HepG2 (cell line): ENCODE data around the gene ARFGAP3. TPM values are rescaled to one million over a fixed set of nuclear protein-coding genes. Genes with fewer than 3 reads are reported as not detected.

Experiments used
- ATAC-seq: fragments of 200-7000 bp; cut with Tn5 transposase; 3 replicates; pipeline ENCODE4 v1.9.1; 2020; ENCODE audit warnings: mild to moderate bottlenecking, moderate library complexity
- Bru-seq: library from RNA; stranded (reverse); fragments of 400-500 nt; gene quantifications from one replicate; lab custom pipeline; 2021; lab: Mats Ljungman, UMichigan
- BruChase-seq, 2 experiments: library from RNA; stranded (reverse); fragments of 400-500 nt; gene quantifications; one replicate each; lab custom pipeline; 2021; lab: Mats Ljungman, UMichigan
- BruUV-seq: library from RNA; stranded (reverse); fragments of 400-500 nt; replicated peaks from 2 replicates; lab custom pipeline; 2021; lab: Mats Ljungman, UMichigan
- CTCF ChIA-PET: fragments of 300-600 bp; formaldehyde crosslinking; extraction: SDS; loops from one replicate; lab custom pipeline; 2021; ENCODE audit warnings: low total read pairs, inconsistent platforms, low intra/inter-chr PET ratio; lab: Yijun Ruan, JAX
- POLR2A ChIA-PET: fragments of 350-600 bp; sonication (Branson Sonifier 250); formaldehyde crosslinking; loops from one replicate; lab custom pipeline; 2020; ENCODE audit warnings: antibody characterized with exemption, inconsistent platforms; lab: Yijun Ruan, JAX
- DNase-seq: peaks from one replicate; pipeline ENCODE4 v3.0.0-alpha.2; 2015; ENCODE audit warnings: low spot score
- FAIRE-seq: peaks from 3 replicates; lab custom pipeline; 2011; peaks lifted over from hg19 to GRCh38; lab: Jason Lieb, UNC
- H2AFZ ChIP-seq: one replicate; pipeline ENCODE4 v1.6.1; 2011; ENCODE audit warnings: low read length, inconsistent platforms
- H3K27ac ChIP-seq: fragments of 300-600 bp; 3 replicates; pipeline ENCODE4 v1.8.0; 2011; ENCODE audit warnings: mixed run types, mild to moderate bottlenecking, mixed read lengths, low read length, inconsistent platforms; ENCODE audit not compliant: insufficient read depth; ENCODE audit errors: extremely low read length
- H3K27me3 ChIP-seq, 2 experiments: fragments of 200-600 bp in 1 of 2; 2 replicates in 1 of 2; 3 replicates in 1 of 2; pipeline versions ENCODE4 v1.6.0 to v1.8.0; 2011; ENCODE audit warnings: low read length in 2 of 2, mild to moderate bottlenecking in 2 of 2, moderate library complexity in 2 of 2, inconsistent platforms in 1 of 2; ENCODE audit not compliant: insufficient read depth in 2 of 2, control insufficient read depth in 1 of 2
- H3K36me3 ChIP-seq, 2 experiments: fragments of 200-600 bp in 1 of 2; replicated peaks in 1 of 2; 2 replicates in 1 of 2; 3 replicates in 1 of 2; pipeline versions ENCODE4 v1.5.1 to v1.8.0; 2011; ENCODE audit warnings: low read length in 2 of 2, inconsistent platforms in 1 of 2; ENCODE audit not compliant: insufficient read depth in 2 of 2, control insufficient read depth in 1 of 2
- H3K4me1 ChIP-seq: 2 replicates; pipeline ENCODE4 v1.5.1; 2012; ENCODE audit warnings: low read length, inconsistent platforms; ENCODE audit not compliant: insufficient read depth
- H3K4me2 ChIP-seq: 2 replicates; pipeline ENCODE4 v1.6.0; 2011; ENCODE audit warnings: low read depth, low read length, inconsistent platforms
- H3K4me3 ChIP-seq, 3 experiments: fragments of 200-600 bp in 1 of 3; sonication (generic), shearing (Covaris generic) in 1 of 3; replicated peaks in 1 of 3; 2 replicates each; pipeline ENCODE4 v1.5.1; 2011 to 2016; ENCODE audit warnings: low read length in 3 of 3, inconsistent platforms in 2 of 3, low read depth in 2 of 3, mild to moderate bottlenecking in 2 of 3, control low read depth in 1 of 3, mixed read lengths in 1 of 3; ENCODE audit not compliant: insufficient read depth in 1 of 3
- H3K79me2 ChIP-seq: one replicate; pipeline ENCODE4 v1.6.1; 2011; ENCODE audit warnings: low read length, inconsistent platforms; ENCODE audit not compliant: insufficient read depth
- H3K9ac ChIP-seq: 2 replicates; pipeline ENCODE4 v1.6.0; 2011; ENCODE audit warnings: mild to moderate bottlenecking, low read depth, low read length, inconsistent platforms; ENCODE audit not compliant: insufficient read depth
- H3K9me3 ChIP-seq: 2 replicates; pipeline ENCODE4 v1.5.1; 2012; ENCODE audit warnings: mild to moderate bottlenecking, low read length
- H4K20me1 ChIP-seq: 2 replicates; pipeline ENCODE4 v1.6.0; 2011; ENCODE audit warnings: inconsistent platforms, mild to moderate bottlenecking, low read length, moderate library complexity; ENCODE audit not compliant: insufficient read depth
- MAZ ChIP-seq, 2 experiments: sonication (generic) in 1 of 2; formaldehyde crosslinking in 1 of 2; IDR thresholded peaks; 2 replicates each; pipeline versions ENCODE4 v1.5.0 to v1.6.1; 2012 to 2020; ENCODE audit warnings: low read depth in 2 of 2, mild to moderate bottlenecking in 2 of 2, borderline replicate concordance in 1 of 2, improper control_type of control experiment in 1 of 2, low read length in 1 of 2, missing genetic modification reagents in 1 of 2, moderate library complexity in 1 of 2
- RORA ChIP-seq: sonication (generic); formaldehyde crosslinking; IDR thresholded peaks from 2 replicates; pipeline ENCODE4 v1.5.0; 2020; ENCODE audit warnings: mild to moderate bottlenecking, missing genetic modification reagents, moderate library complexity
- ZNF772 ChIP-seq: sonication (generic); formaldehyde crosslinking; IDR thresholded peaks from 2 replicates; pipeline ENCODE4 v1.5.0; 2020; ENCODE audit warnings: mild to moderate bottlenecking, missing genetic modification reagents
- ZNF781 ChIP-seq: sonication (generic); formaldehyde crosslinking; IDR thresholded peaks from 2 replicates; pipeline ENCODE4 v1.5.1; 2020; ENCODE audit warnings: borderline replicate concordance, mild to moderate bottlenecking, missing genetic modification reagents; ENCODE audit errors: not compliant biosample characterization
- ZNF841 ChIP-seq: sonication (generic); formaldehyde crosslinking; IDR thresholded peaks from 2 replicates; pipeline ENCODE4 v1.8.1; 2023; ENCODE audit warnings: missing genetic modification reagents, borderline replicate concordance
- WGBS: methylation state at CpG from one replicate; pipeline ENCODE4 v1.1.6; 2017; ENCODE audit warnings: low lambda C conversion rate; 5-methylcytosine and 5-hydroxymethylcytosine counted together
- in situ Hi-C: cut with HindIII; loops from 2 replicates; pipeline ENCODE4 v1.10.0; 2017; ENCODE audit warnings: low pct_unique_long_range_greater_than_20kb; ENCODE audit not compliant: extremely low pct_ligation_motif_present
- intact Hi-C: fragments of 100-400 bp; cut with micrococcal nuclease; formaldehyde crosslinking; loops from one replicate; pipeline ENCODE4 v1.10.0; 2022; ENCODE audit not compliant: unreplicated experiment
- long read RNA-seq, 2 experiments: library from RNA in 1 of 2; library from polyadenylated mRNA in 1 of 2; stranded (forward) in 1 of 2; unstranded in 1 of 2; transcript quantifications; one replicate each; pipeline ENCODE4 v2.0.0, GENCODE V29; 2019 to 2022
- polyA minus RNA-seq, 3 experiments: library from RNA; depleted of rRNA, polyadenylated mRNA; stranded (reverse); fragments of >200 nt; gene quantifications; 2 replicates each; pipeline ENCODE4 v1.2.3, GENCODE V29; 2011; ENCODE audit warnings: low replicate concordance in 1 of 3
- polyA plus RNA-seq, 8 experiments: library from polyadenylated mRNA; depleted of rRNA in 3 of 8; stranded (reverse) in 7 of 8; unstranded in 1 of 8; fragments of >200 nt; fragmentation: Illumina TruSeq in 4 of 8; extraction: Trizol in 4 of 8; gene quantifications; 2 replicates each; pipeline versions ENCODE4 v1.2.1 to v1.2.3, GENCODE V29; 2011 to 2016; ENCODE audit warnings: low read depth in 4 of 8, missing spikeins in 1 of 8, mixed read lengths in 1 of 8; ENCODE audit not compliant: insufficient read depth in 1 of 8
- total RNA-seq, 5 experiments: library from RNA; depleted of rRNA; stranded (reverse); fragments of >200 nt; fragmentation: Illumina TruSeq; extraction: Trizol; gene quantifications; 2 replicates each; pipeline ENCODE4 v1.2.3, GENCODE V29; 2016; ENCODE audit warnings: low read depth in 1 of 5
- TF ChIP-seq, protein P1 (sequence below): IDR thresholded peaks from 2 replicates; pipeline ENCODE4 v1.6.1; 2016; ENCODE audit warnings: low read depth
- TF ChIP-seq, protein P2 (sequence below): sonication (generic); formaldehyde crosslinking; IDR thresholded peaks from 2 replicates; pipeline ENCODE4 v1.8.1; 2023; ENCODE audit warnings: mild to moderate bottlenecking, moderate library complexity, missing genetic modification reagents
- TF ChIP-seq, protein P3 (sequence below): sonication (generic); formaldehyde crosslinking; IDR thresholded peaks from 2 replicates; pipeline ENCODE4 v1.4.0; 2020; ENCODE audit warnings: missing genetic modification reagents

The ARFGAP3 gene, protein sequence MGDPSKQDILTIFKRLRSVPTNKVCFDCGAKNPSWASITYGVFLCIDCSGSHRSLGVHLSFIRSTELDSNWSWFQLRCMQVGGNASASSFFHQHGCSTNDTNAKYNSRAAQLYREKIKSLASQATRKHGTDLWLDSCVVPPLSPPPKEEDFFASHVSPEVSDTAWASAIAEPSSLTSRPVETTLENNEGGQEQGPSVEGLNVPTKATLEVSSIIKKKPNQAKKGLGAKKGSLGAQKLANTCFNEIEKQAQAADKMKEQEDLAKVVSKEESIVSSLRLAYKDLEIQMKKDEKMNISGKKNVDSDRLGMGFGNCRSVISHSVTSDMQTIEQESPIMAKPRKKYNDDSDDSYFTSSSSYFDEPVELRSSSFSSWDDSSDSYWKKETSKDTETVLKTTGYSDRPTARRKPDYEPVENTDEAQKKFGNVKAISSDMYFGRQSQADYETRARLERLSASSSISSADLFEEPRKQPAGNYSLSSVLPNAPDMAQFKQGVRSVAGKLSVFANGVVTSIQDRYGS
- total RNA-seq (2016; rRNA removed; fragmentation: Illumina TruSeq; extraction: Trizol) (41.7 and 66.7 TPM in 2 replicates), polyA plus RNA-seq (2011; rRNA removed) (51.0 and 61.6 TPM in 2 replicates), polyA minus RNA-seq (2011; rRNA and poly(A)+ RNA removed; ENCODE audit: low replicate concordance) (16.2 and 65.9 TPM in 2 replicates), Bru-seq, nascent RNA (percentile 78 among the genes with signal in this experiment), BruChase-seq, experiment 1, labeled RNA remaining after a 6-hour chase (percentile 83 among the genes with signal in this experiment), BruChase-seq, experiment 2, labeled RNA remaining after a 2-hour chase (percentile 79 among the genes with signal in this experiment)
- 9.5 and 13.8 TPM in 2 replicates for total RNA-seq (2016; cell fraction: cytosol; rRNA removed; fragmentation: Illumina TruSeq; extraction: Trizol; ENCODE audit: low read depth)
- total RNA-seq (2016; cell fraction: insoluble cytoplasmic fraction; rRNA removed; fragmentation: Illumina TruSeq; extraction: Trizol), result 41.6 and 68.2 TPM in 2 replicates
- total RNA-seq (2016; cell fraction: membrane; rRNA removed; fragmentation: Illumina TruSeq; extraction: Trizol), result 19.0 and 21.9 TPM in 2 replicates
- total RNA-seq (2016; cell fraction: nucleus; rRNA removed; fragmentation: Illumina TruSeq; extraction: Trizol), result 26.8 and 27.4 TPM in 2 replicates
- polyA plus RNA-seq (2011; cell fraction: cytosol; rRNA removed), result 42.3 and 50.3 TPM in 2 replicates
- 41.8 and 43.9 TPM in 2 replicates for polyA plus RNA-seq (2011; cell fraction: nucleus; rRNA removed)
- 40.6 and 42.9 TPM in 2 replicates for polyA plus RNA-seq (2012)
- polyA plus RNA-seq (2016; cell fraction: cytosol; fragmentation: Illumina TruSeq; extraction: Trizol; ENCODE audit: low read depth), result 3.0 and 3.1 TPM in 2 replicates
- 50.7 and 53.6 TPM in 2 replicates for polyA plus RNA-seq (2016; cell fraction: insoluble cytoplasmic fraction; fragmentation: Illumina TruSeq; extraction: Trizol; ENCODE audit: low read depth)
- 7.0 and 7.1 TPM in 2 replicates for polyA plus RNA-seq (2016; cell fraction: membrane; fragmentation: Illumina TruSeq; extraction: Trizol; ENCODE audit: low read depth)
- polyA plus RNA-seq (2016; cell fraction: nucleus; fragmentation: Illumina TruSeq; extraction: Trizol; ENCODE audit: insufficient read depth, low read depth), result 40.6 and 48.9 TPM in 2 replicates
- polyA minus RNA-seq (2011; cell fraction: cytosol; rRNA and poly(A)+ RNA removed), result 38.9 and 45.0 TPM in 2 replicates
- 43.4 and 53.0 TPM in 2 replicates for polyA minus RNA-seq (2011; cell fraction: nucleus; rRNA and poly(A)+ RNA removed)
- long read RNA-seq, experiment 1, transcript ARFGAP3-201 (16 exons, 2,857 nt), result major isoform, 44 of 63 reads
- long read RNA-seq, experiment 1, partial matches to known transcripts, result 15 of 63 reads
- long read RNA-seq, experiment 1, other reads (novel, unspliced or antisense), result 4 of 63 reads
- long read RNA-seq, experiment 2, transcript ARFGAP3-201 (16 exons, 2,857 nt), result major isoform, 9 of 59 reads
- long read RNA-seq, experiment 2, partial matches to known transcripts, result 8 of 59 reads
- long read RNA-seq, experiment 2, other reads (novel, unspliced or antisense), result 41 of 59 reads

DNA sequence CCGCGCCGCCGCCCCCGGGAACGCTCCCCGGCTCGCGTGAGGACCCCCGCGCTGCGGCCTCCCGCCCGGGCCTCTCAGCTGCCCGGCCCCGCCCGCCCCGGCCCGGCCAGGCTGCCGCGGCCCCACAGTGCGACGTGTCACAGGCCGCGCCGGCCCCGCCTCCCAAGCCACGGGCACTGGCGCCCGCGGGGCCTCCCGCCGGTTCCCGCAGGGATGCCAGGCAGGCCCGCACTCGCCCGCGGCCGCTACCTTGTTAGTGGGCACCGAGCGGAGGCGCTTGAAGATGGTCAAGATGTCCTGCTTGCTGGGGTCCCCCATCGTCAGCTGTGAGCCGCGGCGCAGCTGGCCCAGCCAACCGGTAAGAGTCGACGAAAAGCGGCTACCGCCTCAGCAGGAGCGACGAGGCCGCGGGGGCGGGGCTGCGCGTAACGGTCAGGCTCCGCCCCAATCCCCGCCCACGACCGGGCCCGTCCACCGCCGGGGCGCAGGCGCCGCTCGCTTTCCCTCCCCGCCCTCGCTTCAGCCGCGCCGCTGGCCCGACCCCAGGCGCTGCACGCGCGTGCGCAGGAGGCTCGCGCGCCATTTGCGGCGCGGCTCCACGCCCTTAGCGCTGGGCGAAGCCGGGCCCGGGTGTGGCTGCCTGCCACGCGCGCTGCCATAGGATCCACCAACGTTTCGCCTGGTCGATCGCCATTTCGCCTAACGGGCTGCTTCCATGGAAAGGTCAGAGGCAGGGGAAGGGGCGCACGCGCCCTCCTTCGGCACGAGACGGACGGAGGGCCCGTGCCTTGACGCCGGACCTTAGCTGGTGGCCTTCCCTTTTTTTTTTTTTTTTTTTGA, at the start of gene ARFGAP3:
ARFGAP3 (minus strand) TSS at position 409 of the 840 bp plus-strand sequence; CDS start at position 318, 91 bp downstream.
- CTCF ChIA-PET, result interaction anchor here (0.8 kb wide), 1 partner anchor 10 kb away, joined by 3 read pairs; no protein-coding TSS in a partner anchor
- POLR2A ChIA-PET, result interaction anchor here (0.6 to 3.7 kb wide), 9 partner anchors 10 to 242 kb away, joined by 3 to 11 read pairs (median 4); partner anchors contain the start of gene POLDIP3
- Histone ChIP-seq H3K4me3 (peak within 1 kb of the TSS; percentile 95 to 98 (median 96)), H2AFZ (no peak within 1 kb of the TSS), H3K27ac (peak within 1 kb of the TSS; percentile 94), H3K79me2 (peaks cover 37% of the 10 kb centered on the region), H4K20me1 (peaks cover 12% of the 10 kb centered on the region; the same call in 1 of the 2 replicates), H3K27me3 (no peaks in the 10 kb centered on the region; a peak in 1 of 5 replicates), H3K9ac (peak within 1 kb of the TSS; percentile 96), H3K4me2 (peak within 1 kb of the TSS; percentile 92), H3K36me3 (peaks cover 0 to 8% of the 10 kb centered on the region in 2 experiments; a peak in 1 of 5 replicates), H3K9me3 (no peaks in the 10 kb centered on the region), H3K4me1 (peaks cover 39% of the 10 kb centered on the region)
- WGBS, result 85% methylated on average over 18 of the region's 111 CpGs
- peak; percentile 88 for ATAC-seq
- FAIRE-seq, result no peak
- intact Hi-C loops (loop anchor here (10.0 kb wide), 2 partner anchors 52 to 212 kb away; partner anchors contain the start of genes ATP5MGL and CYB5R3), in situ Hi-C loops (loop anchor here (5.0 kb wide), 1 partner anchor 50 kb away; no protein-coding TSS in a partner anchor)
- DNase-seq, result peak; percentile 72
- no TSS peak for BruUV-seq
- TF ChIP-seq, protein P1, sequence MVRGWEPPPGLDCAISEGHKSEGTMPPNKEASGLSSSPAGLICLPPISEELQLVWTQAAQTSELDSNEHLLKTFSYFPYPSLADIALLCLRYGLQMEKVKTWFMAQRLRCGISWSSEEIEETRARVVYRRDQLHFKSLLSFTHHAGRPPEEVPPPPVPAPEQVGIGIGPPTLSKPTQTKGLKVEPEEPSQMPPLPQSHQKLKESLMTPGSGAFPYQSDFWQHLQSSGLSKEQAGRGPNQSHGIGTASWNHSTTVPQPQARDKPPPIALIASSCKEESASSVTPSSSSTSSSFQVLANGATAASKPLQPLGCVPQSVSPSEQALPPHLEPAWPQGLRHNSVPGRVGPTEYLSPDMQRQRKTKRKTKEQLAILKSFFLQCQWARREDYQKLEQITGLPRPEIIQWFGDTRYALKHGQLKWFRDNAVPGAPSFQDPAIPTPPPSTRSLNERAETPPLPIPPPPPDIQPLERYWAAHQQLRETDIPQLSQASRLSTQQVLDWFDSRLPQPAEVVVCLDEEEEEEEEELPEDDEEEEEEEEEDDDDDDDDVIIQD (CRISPR knock-in tag), result no peak
- TF ChIP-seq MAZ (IDR thresholded peaks at IDR 0.05; ENCODE audit: borderline replicate concordance, low read depth, low read length) (peak; percentile 63; the same call in 1 of the 2 replicates), MAZ (CRISPR knock-in tag; IDR thresholded peaks at IDR 0.05; ENCODE audit: low read depth) (peak; percentile 97), ZNF781 (peak; percentile 85), RORA (CRISPR knock-in tag) (no peak), ZNF772 (CRISPR knock-in tag) (peak; percentile 96), ZNF841 (peak; percentile 97)
- TF ChIP-seq, protein P2, sequence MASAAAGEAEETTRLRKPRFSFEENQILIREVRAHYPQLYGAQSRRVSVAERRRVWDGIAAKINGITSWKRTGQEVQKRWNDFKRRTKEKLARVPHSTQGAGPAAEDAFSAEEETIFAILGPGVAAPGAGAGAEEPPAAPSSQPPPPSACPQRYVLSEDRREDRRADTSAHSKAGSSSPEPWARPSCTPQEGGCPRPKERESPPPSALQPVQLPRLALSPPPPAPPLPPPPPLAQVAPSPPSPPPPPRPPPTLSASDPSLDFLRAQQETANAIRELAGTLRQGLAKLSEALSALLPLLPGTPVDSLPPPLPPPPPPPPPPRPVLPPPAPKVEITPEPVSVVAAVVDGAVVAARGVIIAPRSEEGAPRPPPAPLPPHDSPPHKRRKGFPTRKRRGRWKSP (CRISPR knock-in tag), result peak; percentile 85
- TF ChIP-seq, protein P3, sequence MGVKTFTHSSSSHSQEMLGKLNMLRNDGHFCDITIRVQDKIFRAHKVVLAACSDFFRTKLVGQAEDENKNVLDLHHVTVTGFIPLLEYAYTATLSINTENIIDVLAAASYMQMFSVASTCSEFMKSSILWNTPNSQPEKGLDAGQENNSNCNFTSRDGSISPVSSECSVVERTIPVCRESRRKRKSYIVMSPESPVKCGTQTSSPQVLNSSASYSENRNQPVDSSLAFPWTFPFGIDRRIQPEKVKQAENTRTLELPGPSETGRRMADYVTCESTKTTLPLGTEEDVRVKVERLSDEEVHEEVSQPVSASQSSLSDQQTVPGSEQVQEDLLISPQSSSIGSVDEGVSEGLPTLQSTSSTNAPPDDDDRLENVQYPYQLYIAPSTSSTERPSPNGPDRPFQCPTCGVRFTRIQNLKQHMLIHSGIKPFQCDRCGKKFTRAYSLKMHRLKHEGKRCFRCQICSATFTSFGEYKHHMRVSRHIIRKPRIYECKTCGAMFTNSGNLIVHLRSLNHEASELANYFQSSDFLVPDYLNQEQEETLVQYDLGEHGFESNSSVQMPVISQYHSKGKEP (CRISPR knock-in tag), result no peak; the same call in 1 of the 2 replicates
